HCT116 (cell line): ENCODE data around the gene FAM89B.

Experiments
- CEBPB ChIP-seq: IDR thresholded peaks from 2 replicates; pipeline ENCODE4 v1.6.1; 2012; ENCODE audit warnings: low read depth
- CTCF ChIP-seq, 3 experiments: fragments of 200-600 bp in 1 of 3; sonication (generic) in 1 of 3; IDR thresholded peaks in 2 of 3; conservative IDR thresholded peaks in 1 of 3; 2 replicates each; pipeline ENCODE4 v1.5.1; 2012 to 2017; ENCODE audit warnings: low read depth in 2 of 3, low read length in 2 of 3, antibody characterized with exemption in 1 of 3, borderline replicate concordance in 1 of 3, control low read depth in 1 of 3, mild to moderate bottlenecking in 1 of 3, mixed read lengths in 1 of 3, mixed run types in 1 of 3, moderate library complexity in 1 of 3; ENCODE audit not compliant: insufficient read depth in 1 of 3
- EZH2 ChIP-seq: fragments of 200-600 bp; sonication (generic); IDR thresholded peaks from 2 replicates; pipeline ENCODE4 v1.6.1; 2017; ENCODE audit warnings: antibody characterized with exemption, mixed run types
- EZH2phosphoT487 ChIP-seq: fragments of 200-600 bp; IDR thresholded peaks from 2 replicates; pipeline ENCODE4 v1.6.1; 2018; ENCODE audit warnings: antibody characterized with exemption, borderline replicate concordance
- JUND ChIP-seq: IDR thresholded peaks from 2 replicates; pipeline ENCODE4 v1.6.1; 2012
- MAX ChIP-seq: IDR thresholded peaks from 2 replicates; pipeline ENCODE4 v1.6.1; 2012
- POLR2A ChIP-seq: IDR thresholded peaks from 2 replicates; pipeline ENCODE4 v1.7.0; 2011; ENCODE audit warnings: borderline replicate concordance; ENCODE audit not compliant: insufficient read depth, insufficient read length; ENCODE audit errors: extremely low read depth
- SP1 ChIP-seq: IDR thresholded peaks from 2 replicates; pipeline ENCODE4 v1.6.1; 2012; ENCODE audit warnings: low read depth

- peak in 2 of 3 experiments; percentile 69 to 71; a peak in 4 of 6 replicates for TF ChIP-seq CTCF (IDR thresholded peaks at IDR 0.05 in 2 of 3, conservative IDR thresholded peaks at IDR 0.05 in 1 of 3; ENCODE audit: borderline replicate concordance in 1 of 3, insufficient read depth in 1 of 3, low read depth in 2 of 3, low read length in 2 of 3)
- no peak for TF ChIP-seq POLR2A
- no peak for TF ChIP-seq JUND
- TF ChIP-seq MAX, result no peak
- TF ChIP-seq EZH2, result no peak
- no peak for TF ChIP-seq CEBPB
- TF ChIP-seq SP1, result no peak
- no peak for TF ChIP-seq EZH2phosphoT487
These were observed 1.9 kb downstream of the FAM89B start for GRCh38 chr11:65574109-65574810.
